Ishikawa (cell line): ENCODE measurements around the gene LEKR1.

Source experiments
- CEBPB ChIP-seq: IDR thresholded peaks from 2 replicates; pipeline ENCODE4 v1.6.1; 2012
- CREB1 ChIP-seq: IDR thresholded peaks from 2 replicates; pipeline ENCODE4 v1.6.1; 2012; ENCODE audit warnings: low read depth
- EGR1 ChIP-seq: IDR thresholded peaks from 2 replicates; pipeline ENCODE4 v1.6.1; 2012
- EP300 ChIP-seq: IDR thresholded peaks from 2 replicates; pipeline ENCODE4 v1.6.1; 2012; ENCODE audit warnings: borderline replicate concordance
- FOXM1 ChIP-seq: IDR thresholded peaks from 2 replicates; pipeline ENCODE4 v1.6.1; 2012; ENCODE audit warnings: low read depth, borderline replicate concordance
- NFIC ChIP-seq: IDR thresholded peaks from 2 replicates; pipeline ENCODE4 v1.6.1; 2012
- RAD21 ChIP-seq: IDR thresholded peaks from 2 replicates; pipeline ENCODE4 v1.6.1; 2012; ENCODE audit warnings: low read depth
- TAF1 ChIP-seq: IDR thresholded peaks from 2 replicates; pipeline ENCODE4 v1.6.1; 2012; ENCODE audit warnings: low read depth, mild to moderate bottlenecking
- TCF12 ChIP-seq: IDR thresholded peaks from 2 replicates; pipeline ENCODE4 v1.6.1; 2012; ENCODE audit warnings: low read depth
- TEAD4 ChIP-seq: IDR thresholded peaks from 2 replicates; pipeline ENCODE4 v1.6.1; 2012
- YY1 ChIP-seq: IDR thresholded peaks from 2 replicates; pipeline ENCODE4 v1.6.1; 2012; ENCODE audit warnings: low read depth
- ZBTB7A ChIP-seq: IDR thresholded peaks from 2 replicates; pipeline ENCODE4 v1.6.1; 2012; ENCODE audit warnings: low read depth
- TF ChIP-seq, protein P1 (sequence below): IDR thresholded peaks from 2 replicates; pipeline ENCODE4 v1.6.1; 2012
- TF ChIP-seq, protein P2 (sequence below): IDR thresholded peaks from 2 replicates; pipeline ENCODE4 v1.6.1; 2012
- TF ChIP-seq, protein P3 (sequence below): IDR thresholded peaks from 2 replicates; pipeline ENCODE4 v1.6.1; 2012; ENCODE audit warnings: low read depth, mild to moderate bottlenecking

Gene LEKR1

GRCh38 chr3:156843071-156843808, 17.1 kb downstream of the LEKR1 start:
- TF ChIP-seq, protein P1, sequence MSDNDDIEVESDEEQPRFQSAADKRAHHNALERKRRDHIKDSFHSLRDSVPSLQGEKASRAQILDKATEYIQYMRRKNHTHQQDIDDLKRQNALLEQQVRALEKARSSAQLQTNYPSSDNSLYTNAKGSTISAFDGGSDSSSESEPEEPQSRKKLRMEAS, result no peak
- TF ChIP-seq TAF1 (no peak), TEAD4 (no peak), CEBPB (no peak), RAD21 (no peak), FOXM1 (no peak), YY1 (no peak), NFIC (no peak), CREB1 (no peak), TCF12 (no peak)
- TF ChIP-seq, protein P2, sequence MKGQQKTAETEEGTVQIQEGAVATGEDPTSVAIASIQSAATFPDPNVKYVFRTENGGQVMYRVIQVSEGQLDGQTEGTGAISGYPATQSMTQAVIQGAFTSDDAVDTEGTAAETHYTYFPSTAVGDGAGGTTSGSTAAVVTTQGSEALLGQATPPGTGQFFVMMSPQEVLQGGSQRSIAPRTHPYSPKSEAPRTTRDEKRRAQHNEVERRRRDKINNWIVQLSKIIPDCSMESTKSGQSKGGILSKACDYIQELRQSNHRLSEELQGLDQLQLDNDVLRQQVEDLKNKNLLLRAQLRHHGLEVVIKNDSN, result no peak
- TF ChIP-seq, protein P3, sequence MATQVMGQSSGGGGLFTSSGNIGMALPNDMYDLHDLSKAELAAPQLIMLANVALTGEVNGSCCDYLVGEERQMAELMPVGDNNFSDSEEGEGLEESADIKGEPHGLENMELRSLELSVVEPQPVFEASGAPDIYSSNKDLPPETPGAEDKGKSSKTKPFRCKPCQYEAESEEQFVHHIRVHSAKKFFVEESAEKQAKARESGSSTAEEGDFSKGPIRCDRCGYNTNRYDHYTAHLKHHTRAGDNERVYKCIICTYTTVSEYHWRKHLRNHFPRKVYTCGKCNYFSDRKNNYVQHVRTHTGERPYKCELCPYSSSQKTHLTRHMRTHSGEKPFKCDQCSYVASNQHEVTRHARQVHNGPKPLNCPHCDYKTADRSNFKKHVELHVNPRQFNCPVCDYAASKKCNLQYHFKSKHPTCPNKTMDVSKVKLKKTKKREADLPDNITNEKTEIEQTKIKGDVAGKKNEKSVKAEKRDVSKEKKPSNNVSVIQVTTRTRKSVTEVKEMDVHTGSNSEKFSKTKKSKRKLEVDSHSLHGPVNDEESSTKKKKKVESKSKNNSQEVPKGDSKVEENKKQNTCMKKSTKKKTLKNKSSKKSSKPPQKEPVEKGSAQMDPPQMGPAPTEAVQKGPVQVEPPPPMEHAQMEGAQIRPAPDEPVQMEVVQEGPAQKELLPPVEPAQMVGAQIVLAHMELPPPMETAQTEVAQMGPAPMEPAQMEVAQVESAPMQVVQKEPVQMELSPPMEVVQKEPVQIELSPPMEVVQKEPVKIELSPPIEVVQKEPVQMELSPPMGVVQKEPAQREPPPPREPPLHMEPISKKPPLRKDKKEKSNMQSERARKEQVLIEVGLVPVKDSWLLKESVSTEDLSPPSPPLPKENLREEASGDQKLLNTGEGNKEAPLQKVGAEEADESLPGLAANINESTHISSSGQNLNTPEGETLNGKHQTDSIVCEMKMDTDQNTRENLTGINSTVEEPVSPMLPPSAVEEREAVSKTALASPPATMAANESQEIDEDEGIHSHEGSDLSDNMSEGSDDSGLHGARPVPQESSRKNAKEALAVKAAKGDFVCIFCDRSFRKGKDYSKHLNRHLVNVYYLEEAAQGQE, result no peak

DNA sequence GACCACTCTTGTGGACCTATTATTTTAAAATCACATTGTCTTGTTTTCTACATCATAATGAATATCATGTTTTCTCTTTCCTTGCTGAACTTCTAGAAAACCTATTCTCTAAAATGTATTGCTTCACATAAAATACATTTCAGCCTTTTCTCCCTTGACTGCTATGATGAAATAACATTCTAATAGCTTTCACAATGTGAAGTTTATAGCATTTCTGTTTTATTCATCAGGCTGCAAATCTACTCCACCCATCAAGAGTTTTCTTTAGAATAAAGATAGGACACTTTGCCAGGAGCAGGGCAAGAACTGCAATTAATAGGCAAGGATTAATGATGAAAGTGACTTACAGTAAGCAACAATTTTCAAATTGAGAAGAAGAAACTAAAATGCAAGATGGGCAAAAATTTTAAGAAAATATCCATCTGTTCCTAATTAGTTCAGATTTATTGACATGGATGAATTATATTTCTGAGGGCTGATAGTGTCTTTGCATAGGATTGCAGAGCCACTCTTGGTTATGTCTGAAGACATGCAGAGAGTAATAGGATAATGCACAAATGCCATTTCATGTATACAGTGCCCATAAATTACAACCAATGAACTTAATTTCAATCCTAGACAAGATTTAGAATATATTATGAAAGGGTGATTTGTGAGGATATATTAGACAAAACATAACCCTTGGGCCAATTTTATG, 21.7 kb downstream of the LEKR1 start:
- TF ChIP-seq CEBPB (no peak), NFIC (no peak)
- TF ChIP-seq, protein P3, result no peak

- TF ChIP-seq TAF1 (no peak), NFIC (no peak), TCF12 (no peak)
- TF ChIP-seq, protein P2, result no peak
- TF ChIP-seq, protein P1, result no peak
These were observed 33.4 kb downstream of the LEKR1 start for GRCh38 chr3:156859578-156859977.

DNA sequence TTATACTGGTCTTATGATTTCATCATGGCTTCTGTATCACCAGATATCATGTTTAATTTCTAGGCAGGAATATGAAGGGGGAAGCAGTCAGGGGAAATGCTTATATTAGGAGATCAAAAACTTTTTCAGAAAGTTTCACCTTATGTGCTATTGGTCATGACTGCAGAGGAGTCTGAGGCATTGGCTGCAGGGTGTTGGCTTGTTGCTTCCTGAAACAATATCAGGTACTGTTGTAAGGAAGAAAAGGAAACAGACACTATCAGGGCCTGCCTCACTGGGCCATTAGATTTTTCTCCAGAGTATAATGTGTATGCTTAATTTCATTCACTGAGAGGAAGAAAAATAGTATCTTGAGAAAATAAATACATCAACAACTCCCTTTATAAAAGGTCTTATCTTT, 34.7 kb downstream of the LEKR1 start:
- no peak for TF ChIP-seq EP300
- TF ChIP-seq, protein P3, result no peak
- TF ChIP-seq NFIC, result no peak
- TF ChIP-seq TCF12, result no peak
- TF ChIP-seq, protein P1, result no peak
- no peak for TF ChIP-seq CEBPB
- TF ChIP-seq CREB1, result no peak
- no peak for TF ChIP-seq YY1
- TF ChIP-seq, protein P2, result no peak
- TF ChIP-seq RAD21, result no peak
- no peak for TF ChIP-seq TAF1
- no peak for TF ChIP-seq TEAD4
- no peak for TF ChIP-seq EGR1
- no peak for TF ChIP-seq ZBTB7A
- TF ChIP-seq FOXM1, result no peak
